CD4-positive, alpha-beta T cell treated with Interleukin-6 for 4 hours (primary cell): Measurements from ENCODE around the gene TIMM8B.
"Not testable (repeated sequence)": the region's sequence is repeated elsewhere in the genome, so short reads cannot be mapped to it uniquely, and the experiment has no call there.

Experiments
- DNase-seq: peaks from one replicate; pipeline ENCODE4 v3.0.0-alpha.2; 2020; ENCODE audit warnings: mixed read lengths

The TIMM8B gene

DNA sequence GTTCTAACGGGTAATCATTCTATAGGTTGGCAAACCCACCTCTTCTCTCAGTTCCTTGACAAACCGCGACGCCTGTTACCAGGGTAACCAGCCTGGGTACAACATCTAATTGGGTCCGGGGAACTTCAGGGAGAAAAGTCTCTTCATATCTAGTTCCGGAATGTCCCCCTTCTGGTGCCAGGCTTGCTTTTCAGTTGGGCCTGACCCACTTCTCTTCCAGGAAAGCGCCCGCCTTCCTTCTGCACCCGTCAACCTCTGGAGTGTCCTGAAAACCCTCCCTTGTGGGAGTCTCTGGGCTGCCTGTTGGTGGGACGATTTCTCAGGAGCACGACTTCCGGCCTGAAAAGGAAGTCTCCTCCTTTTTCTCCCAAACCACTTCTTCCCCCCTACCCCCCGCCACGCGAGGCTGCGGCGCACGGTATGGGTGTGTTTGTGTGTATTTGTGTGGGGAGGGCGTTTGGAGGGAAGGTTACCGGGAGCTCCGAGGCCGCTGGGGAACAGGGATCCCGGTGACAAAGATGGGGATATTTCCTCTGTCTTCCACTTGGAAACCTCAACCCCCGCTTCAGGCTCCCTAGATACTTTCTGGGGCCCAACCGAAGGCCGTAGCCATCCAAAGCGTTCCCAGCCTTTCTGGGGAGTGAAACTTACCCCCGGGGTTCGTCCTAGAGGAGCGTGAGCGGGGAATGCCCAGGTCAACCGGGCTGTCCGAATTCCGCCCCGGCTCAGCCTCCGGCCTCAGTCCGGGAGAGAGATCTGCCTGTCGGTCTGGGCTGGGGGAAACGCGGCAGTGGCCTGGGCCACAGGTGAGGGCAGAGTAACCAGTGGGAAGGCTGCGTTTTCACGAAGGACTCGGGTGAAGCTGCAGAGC lies 12.4 kb downstream of the TIMM8B start, which contains the start of the genes NKAPD1 and PIH1D2:
TSS of gene NKAPD1 (plus strand) at position 359 of the 871 bp plus-strand sequence. CDS start 1,276 bp downstream, outside the sequence.
TSS of gene PIH1D2 (minus strand) at position 77 of the 871 bp plus-strand sequence. CDS start 843 bp downstream, outside the sequence.
- DNase-seq: peak; percentile 80

GRCh38 chr11:112062923-112063322 lies 23.6 kb downstream of the TIMM8B start:
- DNase-seq: no peak

GRCh38 chr11:112058103-112058502 lies 28.5 kb downstream of the TIMM8B start:
- no peak for DNase-seq

DNA sequence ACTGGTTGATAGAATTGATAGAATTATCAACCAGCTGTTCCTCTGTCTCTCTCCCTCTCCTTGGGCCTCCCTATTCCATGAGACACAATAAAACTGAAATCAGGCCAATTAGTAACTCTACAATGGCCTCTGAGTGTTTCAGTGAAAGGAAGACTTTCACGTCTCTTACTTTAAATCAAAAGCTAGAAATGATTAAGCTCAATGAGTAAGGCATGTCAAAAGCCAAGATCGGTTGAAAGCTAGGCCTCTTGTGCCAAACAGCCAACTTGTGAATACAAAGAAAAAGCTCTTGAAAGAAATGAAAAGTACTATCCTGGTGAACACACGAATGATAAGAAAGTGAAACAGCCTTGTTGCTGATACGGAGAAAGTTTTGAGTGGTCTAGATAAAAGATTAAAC lies 29.4 kb downstream of the TIMM8B start:
- no peak for DNase-seq

DNA sequence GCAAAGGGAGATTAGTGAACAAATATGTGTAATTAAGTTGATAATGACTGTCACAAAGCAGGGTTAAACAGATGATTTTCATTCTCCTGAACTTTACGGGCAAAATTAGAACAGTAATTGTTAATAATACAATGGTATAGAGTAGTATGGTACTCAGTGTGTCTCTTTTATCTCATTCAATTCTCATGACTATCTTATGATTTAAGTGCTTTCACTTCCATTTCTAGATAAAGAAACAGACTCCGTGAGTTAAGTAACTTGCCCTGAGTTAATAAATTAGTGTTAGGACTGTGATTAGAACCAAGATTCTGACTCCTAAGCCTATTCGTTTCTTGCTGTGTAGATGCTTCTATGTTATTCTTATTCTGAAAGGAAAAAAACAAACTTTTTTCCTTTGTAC lies 34.8 kb downstream of the TIMM8B start:
- DNase-seq: no peak

GRCh38 chr11:112050721-112051120 lies 35.8 kb downstream of the TIMM8B start:
- no peak for DNase-seq

DNA sequence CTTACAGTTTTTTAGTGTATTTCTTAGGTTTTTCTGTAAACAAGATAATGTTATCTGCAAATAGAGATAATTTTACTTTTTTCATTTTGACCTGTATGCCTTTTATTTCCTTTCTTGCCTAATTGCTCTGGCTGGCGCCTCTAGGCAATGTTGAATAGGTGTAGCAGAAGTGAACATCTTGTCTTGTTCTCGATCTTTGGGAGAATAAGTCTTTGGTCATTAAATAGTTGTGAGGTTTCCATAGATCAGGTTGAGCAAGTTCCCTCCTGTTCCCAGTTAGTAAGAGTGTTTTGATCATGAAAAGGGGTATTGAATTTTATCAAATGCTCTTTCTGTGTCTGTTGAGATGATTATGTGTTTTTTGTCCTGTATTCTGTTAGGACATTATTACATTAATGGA lies 36.8 kb downstream of the TIMM8B start:
- no peak for DNase-seq

GRCh38 chr11:112048256-112048655 lies 38.3 kb downstream of the TIMM8B start:
- DNase-seq: not testable (repeated sequence)

DNA sequence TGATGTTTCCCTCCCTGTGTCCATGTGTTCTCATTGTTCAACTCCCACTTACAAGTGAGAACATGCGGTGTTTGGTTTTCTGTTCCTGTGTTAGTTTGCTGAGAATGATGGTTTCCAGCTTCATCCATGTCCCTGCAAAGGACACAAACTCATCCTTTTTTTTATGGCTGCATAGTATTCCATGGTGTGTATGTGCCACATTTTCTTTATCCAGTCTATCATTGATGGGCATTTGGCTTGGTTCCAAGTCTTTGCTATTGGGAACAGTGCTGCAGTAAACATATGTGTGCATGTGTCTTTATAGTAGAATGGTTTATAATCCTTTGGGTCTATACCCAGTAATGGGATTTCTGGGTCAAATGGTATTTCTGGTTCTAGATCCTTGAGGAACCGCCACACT lies 39.9 kb downstream of the TIMM8B start:
- DNase-seq: not testable (repeated sequence)

DNA sequence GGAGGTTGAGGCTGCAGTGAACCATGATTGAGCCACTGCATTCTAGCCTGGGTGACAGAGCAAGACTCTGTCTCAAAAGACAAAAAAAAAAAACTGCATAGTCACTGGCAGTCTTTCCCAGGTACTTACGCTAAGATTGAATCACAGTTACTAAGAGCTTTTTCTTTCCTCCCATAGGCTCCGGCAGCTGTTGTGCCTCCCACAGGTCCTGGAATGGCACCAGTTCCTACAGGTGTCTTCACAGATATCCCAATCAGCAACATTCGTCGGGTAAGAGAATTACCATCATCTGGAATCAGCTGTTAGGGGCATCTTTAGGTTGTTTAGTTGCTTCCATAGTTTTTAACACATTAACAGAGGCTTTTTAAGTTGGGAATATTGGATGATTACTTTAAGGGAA lies 41.6 kb downstream of the TIMM8B start:
- DNase-seq: no peak

DNA sequence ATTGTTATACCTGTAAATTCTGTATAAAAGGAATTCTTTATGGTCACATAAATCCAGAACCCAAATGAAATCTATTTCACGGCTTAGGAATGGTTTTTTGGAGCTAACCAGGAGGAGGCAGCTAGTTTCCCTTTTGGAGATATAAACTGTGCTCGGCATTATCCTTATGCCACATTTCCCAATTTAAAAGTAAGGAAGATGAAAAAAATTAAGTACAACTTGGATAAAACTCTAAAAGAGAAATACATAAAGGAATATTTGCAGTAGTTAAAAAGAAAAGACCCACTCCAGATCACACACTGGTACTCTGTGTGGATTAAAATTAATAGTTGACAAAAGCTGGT lies 43.6 kb downstream of the TIMM8B start:
- DNase-seq: no peak

DNA sequence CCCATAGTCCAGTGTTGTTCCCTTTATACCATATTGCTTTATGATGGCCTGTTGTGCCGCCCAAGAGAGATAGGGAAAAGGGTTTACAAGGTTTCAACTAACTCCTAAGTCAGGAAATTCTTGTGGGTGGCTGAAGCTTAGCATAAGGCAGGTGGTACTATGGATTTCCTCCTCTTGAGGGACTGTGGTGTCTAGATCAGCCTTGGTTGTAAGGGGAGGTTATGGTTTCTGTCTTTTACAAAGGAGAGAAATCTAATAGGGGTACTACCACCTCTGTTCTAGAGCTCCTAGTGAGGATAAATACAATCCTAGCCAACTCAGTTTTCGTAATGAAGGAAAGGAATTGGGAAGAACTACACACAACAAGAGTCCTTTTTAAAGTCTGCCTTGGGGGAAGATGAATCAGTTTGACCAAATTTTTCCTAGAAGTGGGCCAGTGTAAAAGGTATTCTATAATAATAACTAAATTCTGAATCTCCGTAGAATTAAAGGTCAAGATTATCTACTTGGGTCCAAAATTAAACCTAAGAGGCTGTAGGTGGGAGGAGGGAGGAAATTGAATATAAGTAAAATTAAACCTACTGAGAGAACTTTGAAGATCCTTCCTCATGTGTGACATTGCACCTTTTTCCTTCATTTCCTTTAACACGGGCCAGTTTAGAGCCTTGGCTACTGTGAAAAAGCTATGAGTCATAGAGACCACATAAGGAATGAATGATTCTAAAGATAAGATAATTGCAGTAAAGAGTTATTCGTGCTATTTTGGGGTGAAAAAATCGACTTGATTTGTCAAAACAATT lies 44.2 kb downstream of the TIMM8B start:
- no peak for DNase-seq

DNA sequence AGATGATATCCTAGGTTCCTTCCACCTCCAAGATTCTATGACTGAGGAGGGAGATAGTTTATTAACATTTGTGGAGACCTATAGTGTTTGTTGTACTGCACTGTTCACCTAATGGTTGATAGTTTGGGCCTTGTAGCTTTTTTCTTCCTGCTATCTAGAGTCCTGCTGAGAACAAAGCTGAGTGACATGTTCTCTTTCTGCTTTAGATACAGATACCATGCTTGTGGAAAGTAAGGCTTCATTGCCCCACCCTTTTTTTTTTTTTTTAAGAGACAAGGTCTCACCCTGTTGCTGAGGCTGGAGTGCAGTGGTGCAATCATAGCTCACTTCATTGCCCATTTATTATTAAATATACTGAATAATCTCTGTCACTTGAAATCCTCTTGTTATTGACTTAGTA lies 49.0 kb downstream of the TIMM8B start:
- no peak for DNase-seq
